Posterior cingulate gyrus (tissue), 11 donors: ENCODE results near the gene APPL2.

ENCODE experiments used
- DNase-seq, 10 donors: peaks; one replicate each; pipeline versions ENCODE4 v3.0.0 to v3.0.0-alpha.2; 2020 to 2021; ENCODE audit warnings: mixed read lengths in 3 of 10
- intact Hi-C: fragments of 100-400 bp; cut with DNase I; formaldehyde crosslinking; loops from one replicate; pipeline ENCODE4 v1.15.1; 2023

The APPL2 gene

DNA sequence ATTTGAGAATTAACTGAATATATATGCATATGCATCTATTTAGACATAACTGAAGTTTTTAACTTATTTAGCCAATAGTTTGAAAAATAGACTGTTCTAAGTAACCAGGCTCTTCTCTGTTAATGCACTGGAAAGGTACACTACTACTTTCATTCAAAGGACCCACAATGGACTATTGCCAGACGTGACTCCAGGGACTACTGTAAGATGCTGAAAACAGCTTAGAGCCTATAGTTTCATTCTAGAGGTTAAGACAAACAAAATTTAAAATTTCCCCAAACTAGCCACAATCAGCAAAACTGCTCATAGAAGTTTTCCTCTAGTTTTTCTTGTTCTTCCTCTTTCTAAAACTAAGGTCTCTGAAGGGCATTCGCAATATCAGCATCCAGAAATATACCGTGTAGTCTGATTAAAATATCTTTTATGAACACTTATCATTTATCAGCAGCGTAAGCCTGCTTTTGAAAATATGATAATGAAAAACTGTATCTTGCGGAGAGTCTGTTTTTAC is 10.4 kb downstream of the APPL2 start:
- DNase-seq = no peak
- intact Hi-C loops = no loop called here

- no peak for DNase-seq
- intact Hi-C loops = no loop called here
Measured at GRCh38 chr12:105224399-105224798, 11.6 kb downstream of the APPL2 start.

DNA sequence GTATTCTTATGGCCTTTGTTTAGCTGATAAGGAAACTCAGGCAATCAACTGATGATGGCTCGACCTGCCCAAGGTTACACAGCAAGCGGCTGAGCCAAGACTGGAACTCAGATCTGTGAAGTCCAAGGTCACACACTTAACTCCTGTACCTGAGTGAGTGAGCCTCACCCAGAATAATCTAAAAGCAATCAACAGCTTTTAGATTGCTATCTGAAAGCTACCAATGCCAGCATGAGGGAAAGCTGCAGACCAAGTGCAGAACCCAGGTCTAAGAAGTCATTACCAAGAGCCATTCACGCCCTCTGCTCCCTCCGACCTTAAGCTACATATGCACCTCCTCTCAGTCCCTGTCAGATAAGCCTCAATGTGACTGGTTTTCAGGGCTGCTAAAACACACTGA is 12.1 kb downstream of the APPL2 start:
- intact Hi-C loops = no loop called here
- DNase-seq = no peak

- intact Hi-C loops = no loop called here
- no peak for DNase-seq
Measured at GRCh38 chr12:105223352-105223845, 12.6 kb downstream of the APPL2 start.

- no peak for DNase-seq
- intact Hi-C loops = no loop called here
Measured at GRCh38 chr12:105222726-105223351, 13.1 kb downstream of the APPL2 start.

DNA sequence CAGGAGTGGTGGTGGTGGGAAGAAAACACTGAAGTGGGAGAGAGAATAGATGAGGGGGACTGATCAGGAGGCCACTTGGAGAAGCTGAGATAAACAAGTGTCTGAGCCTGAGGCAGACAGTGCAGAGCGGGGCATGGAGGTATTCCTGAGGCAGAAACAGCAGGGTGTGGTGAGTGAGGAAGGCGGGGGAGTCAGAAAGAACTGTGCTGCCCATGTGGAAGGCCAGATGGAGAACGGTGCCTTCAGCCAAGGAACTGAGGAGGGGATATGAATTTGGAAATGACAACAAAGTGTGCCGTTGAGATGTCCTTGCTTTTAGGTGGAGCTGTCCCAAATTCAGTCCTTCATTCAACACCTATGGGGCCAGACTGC is 13.7 kb downstream of the APPL2 start:
- intact Hi-C loops = no loop called here
- DNase-seq = no peak

- intact Hi-C loops = no loop called here
- no peak for DNase-seq
Measured at GRCh38 chr12:105221583-105222283, 14.2 kb downstream of the APPL2 start.

- no peak for DNase-seq
Measured at GRCh38 chr12:105220929-105221290, 15.1 kb downstream of the APPL2 start.

DNA sequence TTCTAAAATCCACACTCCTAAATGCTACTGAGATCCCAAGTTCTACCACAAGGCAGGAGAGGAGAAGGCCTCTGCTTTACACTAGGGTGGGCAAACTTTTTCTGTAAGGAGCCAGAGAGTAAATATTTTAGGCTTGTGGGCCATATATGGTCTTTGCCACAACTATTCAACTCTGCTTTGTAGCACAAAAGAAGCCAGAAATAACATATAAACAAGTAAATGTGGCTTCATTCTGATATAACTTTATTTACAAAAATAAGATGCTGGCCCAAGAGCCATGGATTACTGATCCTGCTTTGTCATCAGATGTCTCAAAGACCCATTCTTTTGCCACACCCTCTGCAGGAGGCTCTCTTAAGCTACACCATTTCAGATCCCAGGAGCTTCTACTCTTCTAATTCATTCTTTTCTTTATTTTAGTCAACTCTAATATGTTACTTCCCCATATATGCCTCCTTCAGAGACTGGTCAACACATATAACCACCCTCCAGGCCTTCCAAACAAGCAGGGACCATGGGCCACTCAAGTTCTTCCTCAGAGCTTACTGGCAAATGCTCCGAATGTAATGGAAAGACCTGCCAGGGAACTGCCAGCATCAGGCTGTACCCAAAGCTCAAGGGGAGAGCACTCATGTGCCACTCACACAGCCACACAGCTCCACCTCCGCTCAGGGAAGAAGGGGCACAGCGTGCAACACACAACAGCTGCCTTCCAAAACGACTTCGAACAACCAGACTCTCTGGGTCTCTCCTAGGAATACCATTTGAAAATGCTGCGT is 15.6 kb downstream of the APPL2 start:
- DNase-seq = no peak
- intact Hi-C loops = no loop called here

More at GRCh38 chr12:105220929-105221290, 15.1 kb downstream of the APPL2 start:
- intact Hi-C loops = no loop called here

DNA sequence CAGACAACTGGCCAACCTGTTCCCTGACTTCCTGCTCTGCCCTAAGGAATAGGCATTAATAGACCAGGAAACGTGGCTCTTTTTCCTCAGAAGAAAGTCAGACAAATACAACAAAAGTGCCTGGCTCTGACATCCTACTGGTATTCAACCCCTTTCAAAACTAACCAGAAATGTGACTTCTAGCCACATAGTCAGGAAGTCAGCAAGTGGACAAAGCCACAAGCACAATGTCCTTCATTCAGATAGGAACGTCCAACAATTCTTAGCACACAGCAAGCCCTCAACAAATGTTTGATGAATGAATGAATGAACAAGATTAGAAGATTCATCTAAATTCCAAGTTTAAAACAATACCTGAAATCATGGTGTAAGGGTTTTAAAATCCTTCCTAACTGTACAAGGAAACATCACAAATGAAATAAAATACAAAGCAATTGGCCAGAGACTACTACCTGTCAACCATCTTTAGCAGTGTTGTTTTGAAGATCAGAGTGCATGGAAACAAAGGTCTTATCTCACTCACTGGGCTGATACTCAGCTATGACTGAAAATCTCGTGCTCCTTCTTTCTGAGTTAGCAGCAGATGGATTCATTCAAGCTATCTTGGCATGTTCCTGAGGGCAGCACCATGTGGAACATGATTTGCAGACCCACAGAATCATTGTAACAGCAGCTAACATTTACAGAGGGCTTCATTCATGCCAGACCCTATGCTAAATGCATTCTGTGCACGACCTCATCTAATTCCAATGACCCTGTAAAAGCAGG is 16.5 kb downstream of the APPL2 start:
- intact Hi-C loops = no loop called here
- no peak for DNase-seq

DNA sequence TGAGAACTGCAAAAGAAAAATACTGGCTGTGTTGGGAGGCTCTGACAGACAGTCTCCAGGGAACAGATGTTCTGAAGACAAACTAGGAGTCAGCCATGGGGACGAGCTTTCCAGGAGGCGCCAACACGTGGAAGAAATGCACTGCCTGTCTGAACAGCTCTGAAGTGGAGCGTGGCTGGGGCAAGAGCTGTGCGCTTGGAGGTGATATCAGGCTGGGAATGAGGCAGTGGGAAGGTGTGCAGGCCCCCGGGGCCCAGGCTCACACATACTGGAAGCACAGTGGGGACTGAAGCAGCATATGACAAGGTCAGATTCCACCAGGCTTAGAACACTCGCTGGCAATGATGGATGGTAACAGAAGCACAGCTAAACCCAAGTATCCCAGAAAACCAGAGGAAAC is 17.5 kb downstream of the APPL2 start:
- intact Hi-C loops = no loop called here
- DNase-seq = peak in 5 of 10 donors; percentile 28 to 93 (median 61)

- no peak for DNase-seq
- intact Hi-C loops = no loop called here
Measured at GRCh38 chr12:105214670-105215375, 21.2 kb downstream of the APPL2 start.

- intact Hi-C loops = no loop called here
- no peak for DNase-seq
Measured at GRCh38 chr12:105214148-105214547, 21.8 kb downstream of the APPL2 start.

DNA sequence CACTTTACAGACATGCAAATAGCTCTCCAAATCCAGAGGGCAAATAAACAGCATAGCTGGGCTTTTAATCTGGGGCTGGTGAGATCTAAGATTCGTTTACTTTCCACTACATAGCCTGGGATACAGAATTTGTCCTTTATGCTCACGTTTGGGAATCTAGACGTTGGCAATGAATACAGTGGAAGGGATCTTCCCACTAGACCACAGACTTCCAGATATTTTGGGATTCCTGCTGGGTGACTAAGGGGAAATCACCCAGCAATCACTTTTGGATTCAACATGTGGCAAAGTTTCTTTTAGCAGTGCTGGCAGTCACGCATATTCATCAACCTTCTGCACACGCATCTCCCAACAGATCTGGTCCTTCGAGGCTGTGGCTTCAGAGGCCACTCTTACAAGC is 23.5 kb downstream of the APPL2 start:
- no peak for DNase-seq
- intact Hi-C loops = no loop called here

- intact Hi-C loops = no loop called here
- no peak for DNase-seq
Measured at GRCh38 chr12:105209091-105209490, 26.9 kb downstream of the APPL2 start.

GRCh38 chr12:105206686-105207374 is 29.1 kb downstream of the APPL2 start:
- intact Hi-C loops = no loop called here
- no peak for DNase-seq

GRCh38 chr12:105205322-105206048 is 30.5 kb downstream of the APPL2 start:
- DNase-seq = no peak
- intact Hi-C loops = no loop called here

GRCh38 chr12:105204916-105205315 is 31.1 kb downstream of the APPL2 start:
- intact Hi-C loops = no loop called here
- DNase-seq = no peak

DNA sequence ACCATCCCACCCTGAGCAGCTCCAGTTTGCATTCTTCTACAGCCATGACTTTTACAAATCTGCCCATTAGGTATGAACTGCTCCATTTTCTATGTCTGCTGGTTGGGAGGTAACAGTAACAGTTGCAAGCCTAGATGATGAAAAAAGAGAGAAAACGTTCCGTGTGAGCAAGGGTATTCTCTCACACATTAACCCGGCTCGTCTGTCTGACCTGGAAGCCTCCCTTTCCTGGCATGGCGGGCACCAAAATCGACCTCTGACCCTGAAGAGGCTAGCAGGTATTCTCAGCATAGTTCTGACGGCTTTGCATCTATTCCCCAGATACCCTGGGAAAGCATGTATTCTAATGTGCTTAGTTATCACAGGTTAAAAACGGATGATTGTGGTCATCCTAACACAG is 31.8 kb downstream of the APPL2 start:
- DNase-seq = no peak
- intact Hi-C loops = no loop called here
